ENCODE results near the gene FCMR.
"Not testable (repeated sequence)": the region's sequence is repeated elsewhere in the genome, so short reads cannot be mapped to it uniquely, and the experiment has no call there.

Gene FCMR

DNA sequence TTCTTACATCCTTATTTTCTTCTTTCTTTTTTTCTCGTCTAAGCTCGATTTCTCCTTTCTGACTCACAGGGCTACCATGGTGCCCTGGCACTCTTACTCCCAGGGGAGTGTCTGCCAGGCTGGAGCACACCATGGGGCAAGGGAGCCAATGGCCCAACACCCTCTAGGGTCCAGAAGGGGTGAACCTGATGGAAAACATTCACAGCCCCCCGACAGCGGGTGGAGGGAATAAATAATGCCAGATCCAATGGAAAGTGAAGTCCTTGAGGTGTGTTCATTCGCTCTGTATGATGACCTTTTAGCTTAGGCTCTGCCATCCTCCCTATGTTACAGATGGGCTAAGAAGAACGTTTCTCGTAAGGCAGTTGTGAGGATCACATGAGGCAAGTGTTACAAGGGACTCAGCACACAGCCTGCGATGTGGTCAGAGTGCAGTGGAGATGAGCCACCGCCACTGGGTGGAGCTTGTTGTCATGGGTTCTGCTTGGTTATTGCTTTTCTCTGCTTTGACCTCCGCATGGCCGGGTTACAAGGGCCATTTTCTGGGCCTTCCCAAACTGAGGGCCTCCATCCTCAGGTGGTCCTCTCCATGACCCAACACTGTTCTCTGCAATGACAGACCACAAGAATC, 3.5 kb upstream of the FCMR start:
- peak overlapping the region; percentile 92 for H3K27ac ChIP-seq

GRCh38 chr1:206924592-206925105, 2.9 kb upstream of the FCMR start:
- Histone ChIP-seq H3K27ac (peak overlapping the region; percentile 92), H3K4me3 (no peak overlapping the region)

More for the DNA sequence above, 3.5 kb upstream of the FCMR start:
- Histone ChIP-seq H3K4me1 (peaks cover 63% of the 10 kb centered on the region), H3K9ac (peak overlapping the region; percentile 22; the same call in 1 of the 2 replicates), H3K27me3 (no peaks in the 10 kb centered on the region), H4K20me1 (no peaks in the 10 kb centered on the region), H3K4me3 (no peak overlapping the region), H3K9me3 (no peaks in the 10 kb centered on the region), H3K4me2 (peak overlapping the region; percentile 92), H3K36me3 (no peaks in the 10 kb centered on the region)
- TF ChIP-seq Cebpa-rat (IDR thresholded peaks at IDR 0.05): no peak

GRCh38 chr1:206923961-206924557, 2.3 kb upstream of the FCMR start:
- not testable (repeated sequence) for H3K4me3 ChIP-seq, H3K36me3 ChIP-seq, H3K9me3 ChIP-seq, H4K20me1 ChIP-seq, H3K27me3 ChIP-seq
- Histone ChIP-seq H3K27ac (peak overlapping the region; percentile 92), H3K9ac (peak overlapping the region; percentile 78; the same call in 1 of the 2 replicates), H3K4me2 (peak overlapping the region; percentile 92), H3K4me1 (peaks cover 66% of the 10 kb centered on the region)

More at GRCh38 chr1:206924592-206925105, 2.9 kb upstream of the FCMR start:
- H3K9me3 ChIP-seq: no peaks in the 10 kb centered on the region
- no peaks in the 10 kb centered on the region for H3K27me3 ChIP-seq
- H3K9ac ChIP-seq: peak overlapping the region; percentile 22; the same call in 1 of the 2 replicates
- TF ChIP-seq Cebpa-rat (IDR thresholded peaks at IDR 0.05): no peak
- no peaks in the 10 kb centered on the region for H3K36me3 ChIP-seq
- H4K20me1 ChIP-seq: no peaks in the 10 kb centered on the region
- H3K4me2 ChIP-seq: peak overlapping the region; percentile 92
- peaks cover 63% of the 10 kb centered on the region for H3K4me1 ChIP-seq

DNA sequence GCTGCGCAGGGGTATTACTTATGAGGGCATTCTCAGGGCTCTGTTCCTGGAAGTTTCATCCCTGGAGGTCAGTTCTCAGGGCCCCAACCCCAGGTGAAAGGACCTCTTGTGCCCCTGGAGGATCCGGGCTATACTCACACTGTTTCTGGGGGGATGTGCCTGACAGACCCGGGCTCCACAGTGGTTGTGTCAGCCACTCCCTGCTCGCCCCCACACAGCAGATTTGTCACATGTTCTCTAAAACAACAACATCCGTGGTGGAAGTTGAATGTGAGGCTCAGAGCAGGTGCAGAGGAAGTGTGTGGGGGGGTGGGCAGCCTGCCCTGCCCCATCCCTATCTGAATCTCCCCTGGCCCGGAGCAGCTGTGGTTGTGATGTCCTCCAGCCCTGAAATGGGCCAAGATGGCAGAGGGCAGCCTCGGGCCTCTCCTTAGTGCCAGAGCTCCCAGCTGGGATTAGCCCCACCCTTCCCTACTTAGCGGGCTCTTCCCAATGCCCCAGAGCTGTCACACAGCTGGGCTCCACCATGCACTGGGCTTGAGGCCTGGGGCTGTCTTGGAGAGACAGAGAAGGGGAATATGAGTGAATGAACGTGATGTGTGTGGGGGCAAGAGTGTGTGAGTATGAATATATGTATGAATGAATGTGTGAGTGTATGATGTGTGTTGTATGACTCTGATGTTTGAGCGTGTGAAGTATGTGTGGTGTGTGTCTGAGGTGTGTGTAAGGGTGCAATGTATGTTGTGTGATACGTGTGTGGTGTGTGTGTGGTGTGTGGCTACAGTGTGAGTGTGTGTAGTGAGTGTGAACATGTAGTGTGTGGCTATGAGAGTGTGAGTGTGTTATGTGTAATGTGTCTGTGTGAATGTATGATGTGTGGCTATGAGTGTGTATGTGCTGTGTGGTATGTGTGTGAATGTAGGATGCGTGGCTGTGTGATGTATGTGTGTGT, 1.5 kb upstream of the FCMR start:
- Histone ChIP-seq H3K4me1 (peaks cover 74% of the 10 kb centered on the region), H3K36me3 (no peaks in the 10 kb centered on the region), H3K27ac (peak overlapping the region; percentile 92), H3K4me3 (peak overlapping the region; percentile 59), H4K20me1 (no peaks in the 10 kb centered on the region), H3K4me2 (peak overlapping the region; percentile 92), H3K27me3 (no peaks in the 10 kb centered on the region), H3K9ac (peak overlapping the region; percentile 78), H3K9me3 (no peaks in the 10 kb centered on the region)
- TF ChIP-seq Cebpa-rat (IDR thresholded peaks at IDR 0.05): no peak

DNA sequence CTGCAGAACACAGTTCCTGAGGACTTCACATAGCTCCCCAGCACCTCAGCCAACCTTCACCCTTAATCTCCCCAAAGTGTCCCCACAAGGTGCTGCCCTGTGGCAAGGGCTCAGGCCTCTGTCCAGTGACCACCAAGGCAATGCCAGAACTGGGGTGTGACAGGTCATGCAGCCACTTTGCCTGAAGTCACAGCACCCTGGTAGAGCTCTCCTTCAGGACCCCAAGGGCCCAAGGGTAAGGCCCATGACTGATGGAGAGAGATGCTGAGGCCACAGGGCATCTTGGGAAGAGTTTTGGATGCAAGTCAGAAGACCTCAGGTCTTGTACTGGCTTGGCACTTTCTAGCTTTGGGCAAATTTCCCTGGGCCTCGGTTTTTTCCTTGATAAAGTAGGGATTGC, 783 bp upstream of the FCMR start:
- H3K4me2 ChIP-seq: peak overlapping the region; percentile 92
- peaks cover 81% of the 10 kb centered on the region for H3K4me1 ChIP-seq
- no peaks in the 10 kb centered on the region for H4K20me1 ChIP-seq
- H3K36me3 ChIP-seq: no peaks in the 10 kb centered on the region; the same call in 1 of the 2 replicates
- peak overlapping the region; percentile 92 for H3K27ac ChIP-seq
- H3K9me3 ChIP-seq: no peaks in the 10 kb centered on the region
- peak overlapping the region; percentile 78 for H3K9ac ChIP-seq
- no peaks in the 10 kb centered on the region for H3K27me3 ChIP-seq
- peak overlapping the region; percentile 59 for H3K4me3 ChIP-seq
- no peak for TF ChIP-seq Cebpa-rat (IDR thresholded peaks at IDR 0.05)

DNA sequence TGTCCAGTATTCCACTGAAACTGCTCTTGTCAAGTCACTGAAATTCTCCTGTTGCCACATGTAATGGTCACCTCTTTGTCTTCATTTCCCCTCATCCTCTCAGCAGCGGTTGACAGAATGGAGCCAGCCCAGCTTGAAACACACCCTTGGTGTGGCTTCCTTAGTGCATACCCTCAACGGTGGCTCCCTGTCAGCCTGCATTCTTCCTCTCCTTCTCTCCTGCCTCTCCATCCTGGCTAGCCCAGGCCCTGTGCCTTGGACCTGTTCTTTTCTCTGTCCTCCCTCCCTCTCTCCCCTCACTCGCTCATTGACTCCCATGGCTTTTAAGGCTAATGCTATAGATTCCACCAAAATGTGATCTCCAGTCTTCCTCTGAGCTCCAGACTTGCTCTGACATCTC, 3.7 kb downstream of the FCMR start:
- Histone ChIP-seq H3K9ac (no peak overlapping the region), H3K27ac (peak overlapping the region; percentile 48), H3K4me3 (no peak overlapping the region), H3K4me1 (peaks cover 99% of the 10 kb centered on the region), H3K9me3 (no peaks in the 10 kb centered on the region), H3K27me3 (no peaks in the 10 kb centered on the region), H4K20me1 (no peaks in the 10 kb centered on the region; the same call in 1 of the 2 replicates), H3K4me2 (peak overlapping the region; percentile 92), H3K36me3 (peaks cover 6% of the 10 kb centered on the region; the same call in 1 of the 2 replicates)
- no peak for TF ChIP-seq Cebpa-rat (IDR thresholded peaks at IDR 0.05)

DNA sequence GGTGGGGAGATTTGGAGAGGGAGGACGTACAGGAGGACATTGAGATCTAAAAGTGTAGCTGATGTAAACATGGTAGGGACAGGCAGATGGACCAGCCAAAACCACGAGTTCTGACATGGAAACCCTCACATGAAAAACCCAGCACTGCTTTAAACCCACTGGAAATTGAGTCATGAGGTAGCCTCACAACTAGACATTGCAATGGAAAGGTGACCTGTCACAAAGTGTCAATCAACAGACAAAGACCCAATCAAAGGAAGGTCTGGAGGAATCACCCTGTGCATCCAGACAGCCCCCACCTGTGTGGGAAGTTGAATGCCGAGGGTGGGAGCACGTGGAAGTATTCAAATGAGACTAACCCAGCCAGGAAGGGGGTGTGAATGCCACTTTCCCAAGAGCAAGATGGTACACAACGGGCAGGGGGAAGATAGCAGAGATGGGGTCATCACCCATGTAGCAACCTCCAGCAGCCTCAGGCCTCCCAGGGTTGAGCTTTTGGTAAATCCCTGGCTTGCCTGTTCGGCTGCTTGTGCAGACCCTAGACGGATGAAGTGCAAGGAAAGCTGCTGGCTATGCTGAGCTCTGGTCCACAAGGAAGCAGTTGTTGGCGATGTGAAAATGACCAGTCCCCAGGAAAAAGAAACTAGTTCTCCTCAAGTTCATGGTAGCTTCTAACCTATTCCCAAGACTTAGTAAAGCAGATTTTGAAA, 5.6 kb downstream of the FCMR start:
- Histone ChIP-seq H3K4me2 (peak overlapping the region; percentile 8; the same call in 1 of the 2 replicates), H4K20me1 (peaks cover 10% of the 10 kb centered on the region), H3K9ac (no peak overlapping the region), H3K4me1 (peaks cover 93% of the 10 kb centered on the region), H3K4me3 (no peak overlapping the region), H3K9me3 (no peaks in the 10 kb centered on the region), H3K27me3 (no peaks in the 10 kb centered on the region), H3K27ac (no peak overlapping the region), H3K36me3 (peaks cover 10% of the 10 kb centered on the region)
- no peak for TF ChIP-seq Cebpa-rat (IDR thresholded peaks at IDR 0.05)

GRCh38 chr1:206915030-206915735, 6.6 kb downstream of the FCMR start:
- Histone ChIP-seq H3K9ac (no peak overlapping the region), H3K27ac (no peak overlapping the region), H3K4me3 (no peak overlapping the region), H3K36me3 (peaks cover 13% of the 10 kb centered on the region), H3K27me3 (peaks cover 7% of the 10 kb centered on the region), H3K4me1 (peaks cover 83% of the 10 kb centered on the region), H4K20me1 (peaks cover 20% of the 10 kb centered on the region), H3K4me2 (peak overlapping the region; percentile 38), H3K9me3 (no peaks in the 10 kb centered on the region)
- no peak for TF ChIP-seq Cebpa-rat (IDR thresholded peaks at IDR 0.05)
